Transverse colon (tissue), 4 donors: Measurements from ENCODE around the gene WSCD1.

Source experiments
- CTCF ChIP-seq, 5 experiments: fragments of 200-600 bp in 3 of 5; fragments of 450-650 bp in 2 of 5; sonication (generic) in 3 of 5; IDR thresholded peaks; 1 replicate in 2 of 5; 2 replicates in 3 of 5; pipeline ENCODE4 v1.5.1; 2016 to 2017; ENCODE audit warnings: antibody characterized with exemption in 5 of 5, inconsistent platforms in 3 of 5, mild to moderate bottlenecking in 2 of 5, moderate library complexity in 1 of 5
- POLR2A ChIP-seq: fragments of 450-650 bp; IDR thresholded peaks from one replicate; pipeline ENCODE4 v1.6.1; 2016; ENCODE audit warnings: antibody characterized with exemption, mild to moderate bottlenecking, moderate library complexity
- POLR2AphosphoS5 ChIP-seq, 3 donors: sonication (generic); formaldehyde crosslinking; IDR thresholded peaks; one replicate each; pipeline ENCODE4 v1.6.1; 2016; ENCODE audit warnings: antibody characterized with exemption in 3 of 3

GRCh38 chr17:6095501-6095900, 25.3 kb downstream of the WSCD1 start:
- TF ChIP-seq CTCF (IDR thresholded peaks at IDR 0.05) (no peak), POLR2A (no peak), POLR2AphosphoS5 (IDR thresholded peaks at IDR 0.05) (no peak)
